Endothelial cell of umbilical vein (primary cell): Measurements from ENCODE around the gene CYP3A5. TPM values are rescaled to one million over a fixed set of nuclear protein-coding genes. Genes with fewer than 3 reads are reported as not detected.

Experiments used
- BruUV-seq: library from RNA; stranded (reverse); fragments of 400-500 nt; replicated peaks from 2 replicates; lab custom pipeline; 2021; lab: Mats Ljungman, UMichigan
- CTCF ChIA-PET: fragments of 300-600, 350-600 bp; sonication (Branson Sonifier 250); formaldehyde crosslinking; loops from one replicate; lab custom pipeline; 2021; ENCODE audit warnings: antibody characterized with exemption, inconsistent platforms; lab: Charles Lee
- POLR2A ChIA-PET: fragments of 300-600, 350-600 bp; sonication (Branson Sonifier 250); formaldehyde crosslinking; loops from one replicate; lab custom pipeline; 2021; ENCODE audit warnings: antibody characterized with exemption, inconsistent platforms; lab: Charles Lee
- DNase-seq: peaks from one replicate; pipeline ENCODE4 v3.0.0-alpha.2; 2011; ENCODE audit warnings: low read depth, low spot score
- FAIRE-seq: peaks from 2 replicates; lab custom pipeline; 2011; peaks lifted over from hg19 to GRCh38; lab: Jason Lieb, UNC
- H2AFZ ChIP-seq: 2 replicates; pipeline ENCODE4 v1.6.0; 2012; ENCODE audit warnings: low read depth, low read length, control low read depth, inconsistent platforms
- H3K27ac ChIP-seq: 2 replicates; pipeline ENCODE4 v1.5.1; 2011; ENCODE audit warnings: low read depth, mild to moderate bottlenecking, control low read depth, low read length, moderate library complexity; ENCODE audit not compliant: insufficient read depth
- H3K27me3 ChIP-seq, 2 experiments: 2 replicates each; pipeline versions ENCODE4 v1.6.0 to v1.6.1; 2011; ENCODE audit warnings: low read length in 2 of 2, mixed read lengths in 1 of 2; ENCODE audit not compliant: control insufficient read depth in 2 of 2, insufficient read depth in 2 of 2
- H3K36me3 ChIP-seq, 2 experiments: 2 replicates in 1 of 2; 3 replicates in 1 of 2; pipeline ENCODE4 v1.5.1; 2011; ENCODE audit warnings: low read length in 2 of 2, mild to moderate bottlenecking in 1 of 2, moderate library complexity in 1 of 2; ENCODE audit not compliant: control insufficient read depth in 2 of 2, insufficient read depth in 2 of 2; ENCODE audit errors: extremely low read depth in 1 of 2
- H3K4me1 ChIP-seq: 3 replicates; pipeline ENCODE4 v1.5.1; 2011; ENCODE audit warnings: mild to moderate bottlenecking, low read length; ENCODE audit not compliant: control insufficient read depth, insufficient read depth; ENCODE audit errors: extremely low read depth
- H3K4me2 ChIP-seq: 2 replicates; pipeline ENCODE4 v1.6.1; 2011; ENCODE audit warnings: low read length, control low read depth, mixed read lengths; ENCODE audit not compliant: insufficient read depth
- H3K4me3 ChIP-seq, 3 experiments: fragments of 200-600 bp in 1 of 3; sonication (generic), shearing (Covaris generic) in 1 of 3; replicated peaks in 1 of 3; 2 replicates each; pipeline ENCODE4 v1.5.1; 2011 to 2016; ENCODE audit warnings: control low read depth in 3 of 3, low read length in 3 of 3, mild to moderate bottlenecking in 2 of 3, inconsistent platforms in 1 of 3, low read depth in 1 of 3, moderate library complexity in 1 of 3; ENCODE audit not compliant: insufficient read depth in 1 of 3
- H3K79me2 ChIP-seq: 2 replicates; pipeline ENCODE4 v1.6.0; 2012; ENCODE audit warnings: low read length, inconsistent platforms; ENCODE audit not compliant: control insufficient read depth, insufficient read depth
- H3K9ac ChIP-seq: replicated peaks from 2 replicates; pipeline ENCODE3; 2011; ENCODE audit warnings: low read length, control low read depth; ENCODE audit not compliant: insufficient read depth; ENCODE audit errors: extremely low read depth
- H3K9me1 ChIP-seq: replicated peaks from 3 replicates; pipeline ENCODE4 v1.6.0; 2011; ENCODE audit warnings: mild to moderate bottlenecking, low read length; ENCODE audit not compliant: control insufficient read depth, insufficient read depth; ENCODE audit errors: extremely low read depth
- H3K9me3 ChIP-seq: replicated peaks from 2 replicates; pipeline ENCODE4 v1.5.1; 2012; ENCODE audit warnings: low read length, inconsistent platforms; ENCODE audit not compliant: control insufficient read depth, insufficient read depth
- H4K20me1 ChIP-seq: replicated peaks from 2 replicates; pipeline ENCODE3; 2011; ENCODE audit warnings: mild to moderate bottlenecking, low read length; ENCODE audit not compliant: control insufficient read depth, insufficient read depth; ENCODE audit errors: extremely low read depth
- EZH2 ChIP-seq: IDR thresholded peaks from 2 replicates; pipeline ENCODE4 v1.6.1; 2012; ENCODE audit warnings: borderline replicate concordance, low read depth, mild to moderate bottlenecking, moderate library complexity, low read length, inconsistent platforms; ENCODE audit not compliant: severe bottlenecking
- FOS ChIP-seq: IDR thresholded peaks from 2 replicates; pipeline ENCODE4 v1.6.1; 2011; ENCODE audit warnings: mild to moderate bottlenecking, low read length, moderate library complexity, borderline replicate concordance; ENCODE audit not compliant: insufficient read depth
- GATA2 ChIP-seq: IDR thresholded peaks from 2 replicates; pipeline ENCODE4 v1.7.0; 2011; ENCODE audit warnings: low read depth, mild to moderate bottlenecking, moderate library complexity, mixed read lengths, low read length; ENCODE audit not compliant: insufficient read length, insufficient read depth
- JUN ChIP-seq: IDR thresholded peaks from 2 replicates; pipeline ENCODE4 v1.6.1; 2011; ENCODE audit warnings: borderline replicate concordance, low read depth; ENCODE audit not compliant: insufficient read length, insufficient read depth
- MAX ChIP-seq: IDR thresholded peaks from 2 replicates; pipeline ENCODE4 v1.6.1; 2011; ENCODE audit not compliant: insufficient read depth, insufficient read length
- MYC ChIP-seq: IDR thresholded peaks from one replicate; pipeline ENCODE4 v1.6.1; 2011; ENCODE audit warnings: mild to moderate bottlenecking, low read depth, low read length
- POLR2A ChIP-seq: IDR thresholded peaks from 2 replicates; pipeline ENCODE4 v1.6.1; 2012; ENCODE audit warnings: low read depth, mild to moderate bottlenecking, control low read depth, low read length
- POLR2AphosphoS5 ChIP-seq: IDR thresholded peaks from 2 replicates; pipeline ENCODE4 v1.6.1; 2012; ENCODE audit warnings: low read depth, mild to moderate bottlenecking, control low read depth, low read length, moderate library complexity; ENCODE audit not compliant: insufficient read depth
- dilution Hi-C: fragments of 300-500 bp; cut with MboI; formaldehyde crosslinking; loops from one replicate; pipeline ENCODE4 v1.15.0; 2019; ENCODE audit warnings: low sequenced_read_pairs; ENCODE audit not compliant: extremely low pct_ligation_motif_present
- intact Hi-C: fragments of 100-400 bp; cut with micrococcal nuclease; formaldehyde crosslinking; loops from one replicate; pipeline ENCODE4 v1.10.0; 2022
- polyA plus RNA-seq, 4 experiments: library from polyadenylated mRNA; depleted of rRNA in 3 of 4; stranded (reverse) in 3 of 4; unstranded in 1 of 4; fragments of >200 nt; gene quantifications; 2 replicates each; pipeline versions ENCODE4 v1.2.1 to v1.2.3, GENCODE V29; 2011 to 2012; ENCODE audit warnings: missing spikeins in 1 of 4
- total RNA-seq: library from RNA; stranded (reverse); gene quantifications from 2 replicates; pipeline ENCODE4 v1.2.3, GENCODE V29; 2021
- TF ChIP-seq, protein P1 (sequence below), 2 donors: IDR thresholded peaks; 1 replicate in 1 of 2; 2 replicates in 1 of 2; pipeline ENCODE4 v1.5.1; 2011; ENCODE audit warnings: low read length in 2 of 2, mild to moderate bottlenecking in 2 of 2, moderate library complexity in 2 of 2, control low read depth in 1 of 2, inconsistent platforms in 1 of 2, low read depth in 1 of 2; ENCODE audit not compliant: insufficient read depth in 1 of 2; ENCODE audit errors: extremely low read depth in 1 of 2

The CYP3A5 gene
- total and polyA plus RNA-seq, 2 donors (not counting 3 experiments of a cell fraction or from before 2014, with no cell fraction given): not detected

DNA sequence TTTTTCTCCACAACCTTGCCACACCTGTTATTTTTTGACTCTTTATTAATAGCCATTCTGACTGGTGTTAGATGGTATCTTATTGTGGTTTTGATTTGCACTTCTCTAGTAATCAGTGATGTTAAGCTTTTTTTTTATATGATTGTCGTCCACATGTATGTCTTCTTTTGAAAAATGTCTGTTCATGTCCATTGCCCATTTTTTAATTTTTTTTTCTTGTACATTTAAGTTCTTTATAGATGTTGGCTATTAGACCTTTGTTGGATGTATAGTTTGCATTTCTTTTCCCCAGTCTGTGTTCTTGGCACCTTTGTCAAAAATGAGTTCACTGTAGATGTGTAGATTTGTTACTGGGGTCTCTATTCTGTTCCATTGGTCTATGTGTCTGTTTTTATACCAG is 34.2 kb downstream of the CYP3A5 start:
- no peak for DNase-seq
- no peak overlapping the region for H3K27ac ChIP-seq
- intact Hi-C loops: no loop called here
- H3K79me2 ChIP-seq: no peaks in the 10 kb centered on the region
- H3K27me3 ChIP-seq: no peaks in the 10 kb centered on the region
- no peaks in the 10 kb centered on the region for H4K20me1 ChIP-seq
- H3K4me1 ChIP-seq: no peaks in the 10 kb centered on the region
- no peak overlapping the region for H3K9ac ChIP-seq
- no TSS peak for BruUV-seq
- no peaks in the 10 kb centered on the region for H3K36me3 ChIP-seq
- H2AFZ ChIP-seq: no peak overlapping the region
- no peaks in the 10 kb centered on the region for H3K9me3 ChIP-seq
- no peak for TF ChIP-seq MYC
- dilution Hi-C loops: no loop called here
- no peak for FAIRE-seq
- no peak overlapping the region for H3K4me3 ChIP-seq
- H3K4me2 ChIP-seq: no peak overlapping the region
- ChIA-PET POLR2A (no interaction called here), CTCF (no interaction called here)
- H3K9me1 ChIP-seq: no peaks in the 10 kb centered on the region

DNA sequence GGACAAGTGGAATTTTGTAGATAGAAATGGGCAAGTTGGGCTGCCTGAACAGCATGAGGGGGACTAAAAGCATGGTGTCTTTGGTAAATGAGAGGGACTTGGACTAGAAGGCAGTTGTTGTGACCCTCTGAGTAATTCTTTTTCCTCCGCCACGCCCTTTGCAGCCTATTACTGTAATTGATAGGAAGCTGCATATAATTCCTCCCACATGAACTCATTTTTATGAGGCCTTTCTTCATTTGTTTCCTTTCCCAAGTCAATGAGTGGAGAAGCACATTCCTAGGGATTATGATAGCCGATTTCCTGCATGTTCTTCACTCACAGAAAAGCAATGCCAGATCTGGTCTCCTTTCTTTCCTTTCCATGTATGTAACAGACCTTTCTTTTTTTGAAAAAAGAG is 35.4 kb downstream of the CYP3A5 start:
- no peak overlapping the region for H2AFZ ChIP-seq
- intact Hi-C loops: no loop called here
- TF ChIP-seq MYC (no peak), POLR2A (no peak), GATA2 (no peak), FOS (no peak), EZH2 (no peak), JUN (no peak), MAX (no peak), POLR2AphosphoS5 (no peak)
- TF ChIP-seq, protein P1, sequence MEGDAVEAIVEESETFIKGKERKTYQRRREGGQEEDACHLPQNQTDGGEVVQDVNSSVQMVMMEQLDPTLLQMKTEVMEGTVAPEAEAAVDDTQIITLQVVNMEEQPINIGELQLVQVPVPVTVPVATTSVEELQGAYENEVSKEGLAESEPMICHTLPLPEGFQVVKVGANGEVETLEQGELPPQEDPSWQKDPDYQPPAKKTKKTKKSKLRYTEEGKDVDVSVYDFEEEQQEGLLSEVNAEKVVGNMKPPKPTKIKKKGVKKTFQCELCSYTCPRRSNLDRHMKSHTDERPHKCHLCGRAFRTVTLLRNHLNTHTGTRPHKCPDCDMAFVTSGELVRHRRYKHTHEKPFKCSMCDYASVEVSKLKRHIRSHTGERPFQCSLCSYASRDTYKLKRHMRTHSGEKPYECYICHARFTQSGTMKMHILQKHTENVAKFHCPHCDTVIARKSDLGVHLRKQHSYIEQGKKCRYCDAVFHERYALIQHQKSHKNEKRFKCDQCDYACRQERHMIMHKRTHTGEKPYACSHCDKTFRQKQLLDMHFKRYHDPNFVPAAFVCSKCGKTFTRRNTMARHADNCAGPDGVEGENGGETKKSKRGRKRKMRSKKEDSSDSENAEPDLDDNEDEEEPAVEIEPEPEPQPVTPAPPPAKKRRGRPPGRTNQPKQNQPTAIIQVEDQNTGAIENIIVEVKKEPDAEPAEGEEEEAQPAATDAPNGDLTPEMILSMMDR (IDR thresholded peaks at IDR 0.05; ENCODE audit: extremely low read depth in 1 of 2, insufficient read depth in 1 of 2, low read depth in 1 of 2, low read length in 2 of 2): no peak
- BruUV-seq: no TSS peak
- no peaks in the 10 kb centered on the region for H3K27me3 ChIP-seq
- H3K4me2 ChIP-seq: no peak overlapping the region
- H3K27ac ChIP-seq: no peak overlapping the region
- no peaks in the 10 kb centered on the region for H3K9me1 ChIP-seq
- POLR2A ChIA-PET: no interaction called here
- CTCF ChIA-PET: no interaction called here
- H3K79me2 ChIP-seq: no peaks in the 10 kb centered on the region
- no peaks in the 10 kb centered on the region for H3K9me3 ChIP-seq
- H3K4me3 ChIP-seq: no peak overlapping the region
- FAIRE-seq (no peak), DNase-seq (no peak)
- no peaks in the 10 kb centered on the region for H3K4me1 ChIP-seq
- H3K9ac ChIP-seq: no peak overlapping the region
- dilution Hi-C loops: no loop called here
- no peaks in the 10 kb centered on the region for H4K20me1 ChIP-seq
- no peaks in the 10 kb centered on the region for H3K36me3 ChIP-seq
